Measurements from ENCODE around the gene ITGB4.

The ITGB4 gene

DNA sequence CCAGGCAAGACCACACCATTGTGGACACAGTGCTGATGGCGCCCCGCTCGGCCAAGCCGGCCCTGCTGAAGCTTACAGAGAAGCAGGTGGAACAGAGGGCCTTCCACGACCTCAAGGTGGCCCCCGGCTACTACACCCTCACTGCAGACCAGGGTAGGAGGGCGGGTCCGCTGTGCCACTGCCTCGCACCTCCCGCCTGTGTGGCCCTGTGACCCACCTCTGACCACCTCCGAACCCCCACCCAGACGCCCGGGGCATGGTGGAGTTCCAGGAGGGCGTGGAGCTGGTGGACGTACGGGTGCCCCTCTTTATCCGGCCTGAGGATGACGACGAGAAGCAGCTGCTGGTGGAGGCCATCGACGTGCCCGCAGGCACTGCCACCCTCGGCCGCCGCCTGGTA, 21.1 kb downstream of the ITGB4 start:
- Histone ChIP-seq H3K4me1 (ENCODE audit: low read length) (no peaks in the 10 kb centered on the region), H2AFZ (ENCODE audit: low read length) (no peak overlapping the region), H3F3A (ENCODE audit: insufficient read depth, low read length) (no peaks in the 10 kb centered on the region), H4K20me1 (ENCODE audit: insufficient read depth, low read length) (no peaks in the 10 kb centered on the region), H3K9me3 (replicated peaks; ENCODE audit: insufficient read depth, low read length) (no peaks in the 10 kb centered on the region), H3K27me3 (replicated peaks; ENCODE audit: insufficient read depth, low read length) (no peaks in the 10 kb centered on the region), H3K36me3 (replicated peaks; ENCODE audit: insufficient read depth, low read length) (no peaks in the 10 kb centered on the region), H3K4me3 (ENCODE audit: low read length) (no peak overlapping the region), H3K4me2 (ENCODE audit: low read depth, low read length) (no peak overlapping the region), H3K79me2 (ENCODE audit: low read length) (no peaks in the 10 kb centered on the region), H3K9ac (ENCODE audit: low read length) (no peak overlapping the region), H3K27ac (ENCODE audit: low read length) (no peak overlapping the region), H3K9me2 (replicated peaks; ENCODE audit: insufficient read depth, low read length) (no peaks in the 10 kb centered on the region)
- TF ChIP-seq, protein P1, sequence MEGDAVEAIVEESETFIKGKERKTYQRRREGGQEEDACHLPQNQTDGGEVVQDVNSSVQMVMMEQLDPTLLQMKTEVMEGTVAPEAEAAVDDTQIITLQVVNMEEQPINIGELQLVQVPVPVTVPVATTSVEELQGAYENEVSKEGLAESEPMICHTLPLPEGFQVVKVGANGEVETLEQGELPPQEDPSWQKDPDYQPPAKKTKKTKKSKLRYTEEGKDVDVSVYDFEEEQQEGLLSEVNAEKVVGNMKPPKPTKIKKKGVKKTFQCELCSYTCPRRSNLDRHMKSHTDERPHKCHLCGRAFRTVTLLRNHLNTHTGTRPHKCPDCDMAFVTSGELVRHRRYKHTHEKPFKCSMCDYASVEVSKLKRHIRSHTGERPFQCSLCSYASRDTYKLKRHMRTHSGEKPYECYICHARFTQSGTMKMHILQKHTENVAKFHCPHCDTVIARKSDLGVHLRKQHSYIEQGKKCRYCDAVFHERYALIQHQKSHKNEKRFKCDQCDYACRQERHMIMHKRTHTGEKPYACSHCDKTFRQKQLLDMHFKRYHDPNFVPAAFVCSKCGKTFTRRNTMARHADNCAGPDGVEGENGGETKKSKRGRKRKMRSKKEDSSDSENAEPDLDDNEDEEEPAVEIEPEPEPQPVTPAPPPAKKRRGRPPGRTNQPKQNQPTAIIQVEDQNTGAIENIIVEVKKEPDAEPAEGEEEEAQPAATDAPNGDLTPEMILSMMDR (IDR thresholded peaks at IDR 0.05; ENCODE audit: low read length): no peak
- TF ChIP-seq EZH2phosphoT487 (IDR thresholded peaks at IDR 0.05; ENCODE audit: low read length): no peak
- no peak for TF ChIP-seq EZH2 (optimal IDR thresholded peaks at IDR 0.05; ENCODE audit: low read depth, low read length)
- DNase-seq: no peak

DNA sequence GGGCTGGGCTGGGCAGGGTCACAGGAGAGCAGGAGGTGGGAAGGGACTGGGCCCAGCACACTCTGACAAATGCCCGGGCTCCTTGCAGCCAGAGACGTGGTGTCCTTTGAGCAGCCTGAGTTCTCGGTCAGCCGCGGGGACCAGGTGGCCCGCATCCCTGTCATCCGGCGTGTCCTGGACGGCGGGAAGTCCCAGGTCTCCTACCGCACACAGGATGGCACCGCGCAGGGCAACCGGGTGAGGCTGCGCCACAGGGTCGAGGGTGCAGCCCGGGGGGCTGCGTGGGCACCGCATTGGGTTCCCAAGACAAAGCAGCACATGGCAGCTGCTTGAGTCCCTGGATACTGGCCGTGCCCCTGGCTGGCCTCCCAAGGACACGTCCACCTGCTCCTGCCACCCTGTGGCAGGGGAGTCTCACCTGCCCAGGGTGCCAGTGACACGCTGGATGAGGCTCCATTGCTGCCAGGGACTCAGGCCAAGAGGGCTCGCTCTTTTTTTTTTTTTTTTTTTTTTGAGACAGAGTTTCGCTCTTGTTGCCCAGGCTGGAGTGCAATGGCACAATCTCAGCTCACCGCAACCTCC, 22.5 kb downstream of the ITGB4 start:
- Histone ChIP-seq H3K79me2 (ENCODE audit: low read length) (no peaks in the 10 kb centered on the region), H2AFZ (ENCODE audit: low read length) (no peak overlapping the region), H3K4me2 (ENCODE audit: low read depth, low read length) (no peak overlapping the region), H3F3A (ENCODE audit: insufficient read depth, low read length) (no peaks in the 10 kb centered on the region), H3K4me1 (ENCODE audit: low read length) (no peaks in the 10 kb centered on the region), H3K4me3 (ENCODE audit: low read length) (no peak overlapping the region), H3K27ac (ENCODE audit: low read length) (no peak overlapping the region), H3K9me2 (replicated peaks; ENCODE audit: insufficient read depth, low read length) (no peaks in the 10 kb centered on the region), H3K9ac (ENCODE audit: low read length) (no peak overlapping the region), H3K9me3 (replicated peaks; ENCODE audit: insufficient read depth, low read length) (no peaks in the 10 kb centered on the region), H3K27me3 (replicated peaks; ENCODE audit: insufficient read depth, low read length) (no peaks in the 10 kb centered on the region), H4K20me1 (ENCODE audit: insufficient read depth, low read length) (no peaks in the 10 kb centered on the region), H3K36me3 (replicated peaks; ENCODE audit: insufficient read depth, low read length) (no peaks in the 10 kb centered on the region)
- no peak for TF ChIP-seq EZH2 (optimal IDR thresholded peaks at IDR 0.05; ENCODE audit: low read depth, low read length)
- TF ChIP-seq EZH2phosphoT487 (IDR thresholded peaks at IDR 0.05; ENCODE audit: low read length): no peak
- TF ChIP-seq, protein P1 (IDR thresholded peaks at IDR 0.05; ENCODE audit: low read length): no peak
- DNase-seq: no peak

DNA sequence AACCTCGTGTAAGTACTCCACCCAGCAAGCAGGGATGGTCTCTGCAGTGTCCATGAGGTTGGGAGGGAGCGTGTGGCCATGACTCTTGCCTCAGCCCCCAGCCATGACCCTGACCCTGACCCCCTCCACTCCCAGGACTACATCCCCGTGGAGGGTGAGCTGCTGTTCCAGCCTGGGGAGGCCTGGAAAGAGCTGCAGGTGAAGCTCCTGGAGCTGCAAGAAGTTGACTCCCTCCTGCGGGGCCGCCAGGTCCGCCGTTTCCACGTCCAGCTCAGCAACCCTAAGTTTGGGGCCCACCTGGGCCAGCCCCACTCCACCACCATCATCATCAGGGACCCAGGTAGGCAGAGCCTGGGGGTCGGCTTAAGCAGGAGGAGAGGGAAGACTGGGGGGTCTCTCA, 27.4 kb downstream of the ITGB4 start:
- no peak for TF ChIP-seq EZH2 (optimal IDR thresholded peaks at IDR 0.05; ENCODE audit: low read depth, low read length)
- TF ChIP-seq, protein P1 (IDR thresholded peaks at IDR 0.05; ENCODE audit: low read length): no peak
- TF ChIP-seq EZH2phosphoT487 (IDR thresholded peaks at IDR 0.05; ENCODE audit: low read length): no peak
- Histone ChIP-seq H3K9ac (ENCODE audit: low read length) (no peak overlapping the region), H3K9me3 (replicated peaks; ENCODE audit: insufficient read depth, low read length) (no peaks in the 10 kb centered on the region), H3K4me3 (ENCODE audit: low read length) (no peak overlapping the region), H3K79me2 (ENCODE audit: low read length) (no peaks in the 10 kb centered on the region), H3K27me3 (replicated peaks; ENCODE audit: insufficient read depth, low read length) (no peaks in the 10 kb centered on the region), H3K4me1 (ENCODE audit: low read length) (no peaks in the 10 kb centered on the region), H3F3A (ENCODE audit: insufficient read depth, low read length) (no peaks in the 10 kb centered on the region), H3K4me2 (ENCODE audit: low read depth, low read length) (no peak overlapping the region), H3K36me3 (replicated peaks; ENCODE audit: insufficient read depth, low read length) (no peaks in the 10 kb centered on the region), H4K20me1 (ENCODE audit: insufficient read depth, low read length) (no peaks in the 10 kb centered on the region), H3K27ac (ENCODE audit: low read length) (no peak overlapping the region), H3K9me2 (replicated peaks; ENCODE audit: insufficient read depth, low read length) (no peaks in the 10 kb centered on the region), H2AFZ (ENCODE audit: low read length) (no peak overlapping the region)
- DNase-seq: no peak
